ENCODE data around the gene FRMD5. TPM values are rescaled to one million over a fixed set of nuclear protein-coding genes. Genes with fewer than 3 reads are reported as not detected.
A peak's percentile ranks its signal among the peaks of the same experiment; 100 is the strongest.

The FRMD5 gene
- total RNA-seq, 4 donors from 2014 or later: 2.9 to 5.4 (median 3.8) TPM

DNA sequence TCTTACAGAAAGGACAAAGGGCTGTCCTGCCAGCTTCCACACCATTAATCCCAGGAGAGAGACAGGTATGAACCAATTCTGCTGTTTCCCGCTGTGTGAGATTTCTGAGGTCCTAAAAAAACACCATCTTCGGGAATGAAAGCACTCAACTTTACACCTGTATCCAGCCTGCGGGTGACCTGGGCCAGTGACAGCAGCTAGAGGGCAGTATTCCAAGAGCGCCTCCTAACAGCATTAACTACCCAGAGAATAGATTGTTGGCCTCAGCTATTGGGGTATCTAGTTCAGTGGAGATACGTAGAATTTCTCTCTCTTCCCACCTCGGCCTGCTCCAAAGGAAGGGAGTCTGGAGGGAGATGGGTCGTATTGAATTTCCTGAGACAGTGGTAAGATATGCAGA is 313.1 kb downstream of the FRMD5 start:
- Histone ChIP-seq H3K27ac (no peak overlapping the region), H3K36me3 (peaks cover 0 to 28% (median 0%) of the 10 kb centered on the region in 3 donors), H3K9me3 (no peaks in the 10 kb centered on the region), H3K4me3 (no peak overlapping the region), H3K27me3 (no peaks in the 10 kb centered on the region), H3K4me1 (no peaks in the 10 kb centered on the region)
- no peak for DNase-seq (ENCODE audit: low spot score in 2 of 2)
- TF ChIP-seq EP300 (IDR thresholded peaks at IDR 0.05): no peak
- TF ChIP-seq, protein P1, sequence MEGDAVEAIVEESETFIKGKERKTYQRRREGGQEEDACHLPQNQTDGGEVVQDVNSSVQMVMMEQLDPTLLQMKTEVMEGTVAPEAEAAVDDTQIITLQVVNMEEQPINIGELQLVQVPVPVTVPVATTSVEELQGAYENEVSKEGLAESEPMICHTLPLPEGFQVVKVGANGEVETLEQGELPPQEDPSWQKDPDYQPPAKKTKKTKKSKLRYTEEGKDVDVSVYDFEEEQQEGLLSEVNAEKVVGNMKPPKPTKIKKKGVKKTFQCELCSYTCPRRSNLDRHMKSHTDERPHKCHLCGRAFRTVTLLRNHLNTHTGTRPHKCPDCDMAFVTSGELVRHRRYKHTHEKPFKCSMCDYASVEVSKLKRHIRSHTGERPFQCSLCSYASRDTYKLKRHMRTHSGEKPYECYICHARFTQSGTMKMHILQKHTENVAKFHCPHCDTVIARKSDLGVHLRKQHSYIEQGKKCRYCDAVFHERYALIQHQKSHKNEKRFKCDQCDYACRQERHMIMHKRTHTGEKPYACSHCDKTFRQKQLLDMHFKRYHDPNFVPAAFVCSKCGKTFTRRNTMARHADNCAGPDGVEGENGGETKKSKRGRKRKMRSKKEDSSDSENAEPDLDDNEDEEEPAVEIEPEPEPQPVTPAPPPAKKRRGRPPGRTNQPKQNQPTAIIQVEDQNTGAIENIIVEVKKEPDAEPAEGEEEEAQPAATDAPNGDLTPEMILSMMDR (IDR thresholded peaks at IDR 0.05): peak in 2 of 5 experiments; percentile 23 to 24
- 77 to 88% methylated on average over 7 of the region's 7 CpGs for WGBS, 2 donors

DNA sequence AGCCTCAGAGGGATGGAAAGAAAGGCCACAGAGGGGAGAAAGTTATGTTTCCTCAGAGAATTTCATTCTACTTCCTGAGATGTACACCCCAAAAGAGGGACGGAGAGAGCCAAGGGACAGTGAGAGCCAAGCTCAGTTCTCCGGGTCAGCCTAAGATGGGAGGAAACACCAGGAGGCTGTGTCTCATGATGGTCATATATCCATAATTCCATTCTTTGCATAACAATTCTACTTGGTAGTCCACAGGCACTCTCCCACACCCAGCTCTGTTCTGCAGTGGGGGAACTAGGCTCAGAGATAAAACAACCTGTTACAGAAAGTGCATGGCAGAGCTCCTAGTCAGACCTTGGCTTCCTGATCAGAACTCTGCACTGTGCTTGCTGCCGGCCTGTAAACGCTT is 313.8 kb downstream of the FRMD5 start:
- H3K4me3 ChIP-seq: no peak overlapping the region
- no peaks in the 10 kb centered on the region for H3K9me3 ChIP-seq
- TF ChIP-seq, protein P1 (IDR thresholded peaks at IDR 0.05): no peak
- TF ChIP-seq POLR2A (IDR thresholded peaks at IDR 0.05) (no peak), EP300 (IDR thresholded peaks at IDR 0.05) (no peak)
- H3K27ac ChIP-seq: no peak overlapping the region
- H3K27me3 ChIP-seq: no peaks in the 10 kb centered on the region
- H3K4me1 ChIP-seq: no peaks in the 10 kb centered on the region
- peaks cover 0 to 28% (median 0%) of the 10 kb centered on the region in 3 donors for H3K36me3 ChIP-seq
- DNase-seq (ENCODE audit: low spot score in 2 of 2): no peak
- WGBS, 2 donors: 84 to 89% methylated on average over 4 of the region's 4 CpGs

DNA sequence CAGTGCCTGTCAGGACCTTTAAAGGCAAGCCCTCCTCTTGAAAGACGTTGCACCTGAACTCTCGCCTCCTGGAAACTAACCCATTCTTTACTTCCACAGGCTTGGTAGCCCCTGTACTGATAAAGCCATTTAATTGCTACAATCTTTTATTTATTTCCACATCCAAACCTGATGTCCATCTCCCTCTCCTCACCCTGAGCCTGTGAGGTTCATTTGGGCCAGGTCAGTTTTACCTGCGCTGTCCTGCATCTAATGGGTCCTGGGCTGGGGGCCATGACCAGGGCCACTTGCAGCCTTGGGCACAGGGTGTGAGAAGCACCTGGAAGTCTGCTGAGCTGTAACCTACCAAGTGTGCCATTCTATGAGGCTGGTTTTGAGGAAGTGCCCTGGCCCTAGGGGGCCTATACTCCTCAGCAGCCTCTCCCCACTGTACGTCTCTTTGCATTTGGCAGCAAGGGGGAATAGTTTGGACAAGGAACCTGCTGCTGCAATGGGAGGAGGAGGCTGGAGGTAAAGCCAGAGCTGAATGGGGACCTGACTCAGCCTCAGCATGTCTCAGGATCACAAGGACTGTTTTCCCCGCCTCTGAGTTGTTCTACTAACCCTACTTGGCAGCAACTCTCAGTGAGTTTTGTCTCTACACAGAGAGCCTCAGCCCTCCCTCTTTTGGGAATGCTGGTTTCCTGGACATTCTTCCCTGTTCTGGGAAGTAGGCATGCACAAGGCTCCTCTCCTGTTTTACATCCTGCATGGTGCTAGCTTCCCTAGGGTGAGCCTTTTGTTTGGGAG is 314.5 kb downstream of the FRMD5 start:
- no peak for DNase-seq (ENCODE audit: low spot score in 2 of 2)
- Histone ChIP-seq H3K36me3 (peaks cover 0 to 28% (median 0%) of the 10 kb centered on the region in 3 donors), H3K27me3 (no peaks in the 10 kb centered on the region), H3K4me3 (no peak overlapping the region), H3K4me1 (no peaks in the 10 kb centered on the region), H3K9me3 (no peaks in the 10 kb centered on the region), H3K27ac (no peak overlapping the region)
- WGBS, 2 donors: 84 to 86% methylated on average over 5 of the region's 5 CpGs
- TF ChIP-seq, protein P1 (IDR thresholded peaks at IDR 0.05): no peak
- TF ChIP-seq EP300 (IDR thresholded peaks at IDR 0.05) (no peak), POLR2A (IDR thresholded peaks at IDR 0.05) (no peak)

DNA sequence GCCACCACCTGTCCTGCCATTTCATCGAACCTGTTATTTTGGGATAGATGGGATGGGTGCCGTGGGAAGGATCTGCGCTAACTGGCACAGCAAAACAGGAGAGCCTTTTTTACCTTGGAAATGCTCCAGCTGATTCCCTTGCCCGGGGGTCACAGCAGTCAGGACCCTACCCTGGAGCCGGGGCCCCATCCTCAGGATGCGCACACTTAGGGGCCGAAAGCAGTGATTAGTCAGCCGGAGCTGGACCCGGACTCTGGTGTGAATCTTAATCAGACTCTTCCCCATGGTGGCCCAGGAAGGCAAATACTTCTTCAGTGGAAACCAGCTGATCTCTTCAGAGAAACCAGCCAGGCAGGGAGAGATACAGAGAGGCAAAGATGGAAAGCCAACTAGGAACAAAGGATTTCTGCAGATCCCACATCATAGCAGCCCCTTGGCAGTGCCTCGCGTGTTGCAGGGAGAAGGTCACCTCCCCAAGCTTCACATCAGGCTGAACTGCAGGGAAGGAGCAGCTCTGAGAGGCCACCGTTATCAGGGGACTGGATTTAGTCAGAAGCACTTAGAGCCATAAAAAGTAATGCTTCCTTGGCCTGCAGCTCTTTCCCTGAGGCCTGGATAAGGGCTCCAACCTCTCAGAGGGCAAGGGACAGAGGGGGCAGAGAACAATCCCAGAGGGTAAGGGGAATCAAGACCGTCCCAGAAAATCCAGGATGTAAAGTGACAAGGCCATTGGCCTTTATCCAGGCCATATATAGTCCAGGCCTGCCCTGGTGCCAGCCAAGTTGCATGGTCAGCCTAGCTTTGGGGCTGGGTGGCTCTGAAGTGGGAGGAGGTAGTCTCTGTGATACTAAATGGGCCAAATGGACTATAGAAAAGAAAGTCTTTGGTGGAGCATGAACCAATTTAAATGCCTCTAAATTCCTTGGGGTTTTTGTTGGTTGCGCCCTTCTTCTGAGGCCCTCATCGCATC is 315.4 kb downstream of the FRMD5 start:
- Histone ChIP-seq H3K27me3 (no peaks in the 10 kb centered on the region), H3K27ac (no peak overlapping the region), H3K4me3 (no peak overlapping the region), H3K36me3 (peaks cover 0 to 33% (median 0%) of the 10 kb centered on the region in 3 donors), H3K9me3 (no peaks in the 10 kb centered on the region), H3K4me1 (no peaks in the 10 kb centered on the region)
- TF ChIP-seq POLR2A (IDR thresholded peaks at IDR 0.05): no peak
- TF ChIP-seq EP300 (IDR thresholded peaks at IDR 0.05): no peak
- TF ChIP-seq, protein P1 (IDR thresholded peaks at IDR 0.05): no peak
- WGBS, 2 donors: 82 to 87% methylated on average over 15 of the region's 15 CpGs
- DNase-seq (ENCODE audit: low spot score in 2 of 2): no peak
